Natural killer cell (primary cell): ENCODE data around the gene CDC42EP4. TPM values are rescaled to one million over a fixed set of nuclear protein-coding genes. Genes with fewer than 3 reads are reported as not detected.

Experiments used
- ATAC-seq, 3 donors: fragments of 150-1000 bp in 2 of 3; fragments of 200-7000 bp in 1 of 3; cut with Tn5 transposase; 1 replicate in 1 of 3; 2 replicates in 2 of 3; pipeline ENCODE4 v1.10.0; 2021; ENCODE audit warnings: mild to moderate bottlenecking in 2 of 3, moderate library complexity in 2 of 3
- DNase-seq, 2 donors: peaks; one replicate each; pipeline versions ENCODE4 v3.0.0 to v3.0.0-alpha.2; 2013 to 2021; ENCODE audit warnings: mixed read lengths in 1 of 2
- H3K27ac ChIP-seq: one replicate; pipeline ENCODE4 v1.5.1; 2013; ENCODE audit warnings: mild to moderate bottlenecking, low read length
- H3K27me3 ChIP-seq: one replicate; pipeline ENCODE4 v1.6.1; 2013; ENCODE audit warnings: low read length; ENCODE audit not compliant: control insufficient read depth, insufficient read depth
- H3K36me3 ChIP-seq: one replicate; pipeline ENCODE4 v1.6.1; 2013; ENCODE audit warnings: low read length; ENCODE audit not compliant: control insufficient read depth, insufficient read depth
- H3K4me1 ChIP-seq: one replicate; pipeline ENCODE4 v1.6.1; 2013; ENCODE audit warnings: low read length; ENCODE audit not compliant: control insufficient read depth, insufficient read depth
- H3K4me3 ChIP-seq: one replicate; pipeline ENCODE4 v1.5.1; 2013; ENCODE audit warnings: low read length
- H3K9me3 ChIP-seq: one replicate; pipeline ENCODE4 v1.6.1; 2013; ENCODE audit warnings: low read length; ENCODE audit not compliant: control insufficient read depth, insufficient read depth
- H3K27ac Mint-ChIP-seq, 2 donors: one replicate each; pipeline ENCODE4 v1.8.0; 2022; ENCODE audit warnings: mild to moderate bottlenecking in 2 of 2, mixed read lengths in 2 of 2, moderate library complexity in 1 of 2
- H3K27me3 Mint-ChIP-seq, 2 donors: one replicate each; pipeline ENCODE4 v1.8.0; 2022; ENCODE audit warnings: low read depth in 2 of 2, mixed read lengths in 2 of 2
- H3K36me3 Mint-ChIP-seq: one replicate; pipeline ENCODE4 v1.8.0; 2022; ENCODE audit warnings: mixed read lengths
- H3K4me1 Mint-ChIP-seq, 2 donors: one replicate each; pipeline ENCODE4 v1.8.0; 2022; ENCODE audit warnings: mixed read lengths in 2 of 2
- H3K4me3 Mint-ChIP-seq: one replicate; pipeline ENCODE4 v1.8.0; 2022; ENCODE audit warnings: mild to moderate bottlenecking, moderate library complexity, mixed read lengths
- H3K9me3 Mint-ChIP-seq, 2 donors: one replicate each; pipeline ENCODE4 v1.8.0; 2022; ENCODE audit warnings: mixed read lengths in 2 of 2
- WGBS: methylation state at CpG from one replicate; pipeline ENCODE4 v1.1.7; 2013; ENCODE audit warnings: missing lambda C conversion rate; ENCODE audit not compliant: insufficient coverage; 5-methylcytosine and 5-hydroxymethylcytosine counted together
- intact Hi-C: fragments of 100-400 bp; cut with micrococcal nuclease; formaldehyde crosslinking; loops from one replicate; pipeline ENCODE4 v1.14.2; 2022
- total RNA-seq, 4 donors: library from RNA; stranded (reverse); fragments of 120-200 nt in 1 of 4; gene quantifications; one replicate each; pipeline versions ENCODE4 v1.2.3 to v1.2.4, GENCODE V29; 2013 to 2022
- TF ChIP-seq, protein P1 (sequence below): fragments of 200-600 bp; IDR thresholded peaks from one replicate; pipeline ENCODE4 v1.8.0; 2022; ENCODE audit warnings: antibody characterized with exemption

CDC42EP4 gene
- total RNA-seq, 3 donors from 2014 or later (not counting 1 experiment from before 2014, with no cell fraction given) = 2.5 to 9.6 (median 4.4) TPM

DNA sequence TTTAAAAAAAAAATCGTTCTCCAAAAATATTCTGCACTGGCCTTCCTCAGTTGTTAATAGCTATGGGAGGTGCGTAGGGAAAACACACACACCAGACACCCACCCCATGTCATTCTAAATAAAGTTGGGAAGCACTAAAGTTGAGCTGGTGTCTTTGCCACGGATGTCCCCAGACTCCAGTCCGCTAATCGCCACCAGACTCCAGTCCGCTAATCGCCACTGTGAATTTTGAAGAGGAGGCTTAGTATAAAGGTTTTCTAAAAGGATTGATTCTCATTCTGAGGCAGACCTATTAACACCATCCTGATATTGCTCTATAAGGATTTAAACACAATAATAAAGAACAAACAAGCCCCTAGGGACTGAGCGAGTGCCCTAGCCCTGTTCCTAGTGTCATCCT is 27.4 kb downstream of the CDC42EP4 start:
- H3K9me3 Mint-ChIP-seq = no peaks in the 10 kb centered on the region
- no peaks in the 10 kb centered on the region for H3K27me3 Mint-ChIP-seq
- H3K4me3 Mint-ChIP-seq = no peak overlapping the region

DNA sequence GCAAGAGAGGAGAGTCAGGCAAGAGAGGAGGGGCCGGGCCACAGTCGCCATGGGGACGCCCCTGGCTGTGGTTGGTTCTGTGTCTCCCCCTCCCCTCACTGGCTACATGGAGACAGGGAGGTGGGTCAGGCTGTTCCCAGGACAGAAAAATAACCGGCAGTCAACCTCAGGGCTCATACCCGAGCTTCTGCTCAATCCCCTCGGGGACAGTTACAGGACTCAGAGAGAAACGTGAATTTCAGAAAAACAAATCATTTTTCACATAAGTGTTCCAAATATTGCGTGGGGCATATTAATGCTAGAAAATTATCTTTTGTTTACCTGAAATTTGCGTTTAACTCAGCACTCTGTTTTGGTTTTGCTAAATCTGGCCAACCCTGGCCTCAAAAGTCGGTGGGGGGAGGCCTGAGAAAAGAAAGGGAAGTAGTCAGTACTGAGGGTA is 27.9 kb downstream of the CDC42EP4 start:
- H3K27ac ChIP-seq = no peak overlapping the region
- 68% methylated on average over 9 of the region's 10 CpGs for WGBS
- no peaks in the 10 kb centered on the region for H3K9me3 Mint-ChIP-seq
- no peaks in the 10 kb centered on the region for H3K4me1 ChIP-seq
- no peak overlapping the region for H3K27ac Mint-ChIP-seq
- ATAC-seq (no peak), DNase-seq (no peak)
- H3K4me3 ChIP-seq = no peak overlapping the region
- no peaks in the 10 kb centered on the region for H3K9me3 ChIP-seq
- H3K27me3 ChIP-seq = no peaks in the 10 kb centered on the region
- intact Hi-C loops = no loop called here
- H3K27me3 Mint-ChIP-seq = no peaks in the 10 kb centered on the region
- no peak overlapping the region for H3K4me3 Mint-ChIP-seq
- no peaks in the 10 kb centered on the region for H3K36me3 Mint-ChIP-seq
- H3K36me3 ChIP-seq = no peaks in the 10 kb centered on the region
- TF ChIP-seq, protein P1, sequence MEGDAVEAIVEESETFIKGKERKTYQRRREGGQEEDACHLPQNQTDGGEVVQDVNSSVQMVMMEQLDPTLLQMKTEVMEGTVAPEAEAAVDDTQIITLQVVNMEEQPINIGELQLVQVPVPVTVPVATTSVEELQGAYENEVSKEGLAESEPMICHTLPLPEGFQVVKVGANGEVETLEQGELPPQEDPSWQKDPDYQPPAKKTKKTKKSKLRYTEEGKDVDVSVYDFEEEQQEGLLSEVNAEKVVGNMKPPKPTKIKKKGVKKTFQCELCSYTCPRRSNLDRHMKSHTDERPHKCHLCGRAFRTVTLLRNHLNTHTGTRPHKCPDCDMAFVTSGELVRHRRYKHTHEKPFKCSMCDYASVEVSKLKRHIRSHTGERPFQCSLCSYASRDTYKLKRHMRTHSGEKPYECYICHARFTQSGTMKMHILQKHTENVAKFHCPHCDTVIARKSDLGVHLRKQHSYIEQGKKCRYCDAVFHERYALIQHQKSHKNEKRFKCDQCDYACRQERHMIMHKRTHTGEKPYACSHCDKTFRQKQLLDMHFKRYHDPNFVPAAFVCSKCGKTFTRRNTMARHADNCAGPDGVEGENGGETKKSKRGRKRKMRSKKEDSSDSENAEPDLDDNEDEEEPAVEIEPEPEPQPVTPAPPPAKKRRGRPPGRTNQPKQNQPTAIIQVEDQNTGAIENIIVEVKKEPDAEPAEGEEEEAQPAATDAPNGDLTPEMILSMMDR = no peak
- peaks cover 0 to 4% of the 10 kb centered on the region in 2 donors for H3K4me1 Mint-ChIP-seq

More for the DNA sequence above, 27.4 kb downstream of the CDC42EP4 start:
- no peaks in the 10 kb centered on the region for H3K36me3 Mint-ChIP-seq
- Histone ChIP-seq H3K27ac (no peak overlapping the region), H3K9me3 (no peaks in the 10 kb centered on the region), H3K4me3 (no peak overlapping the region), H3K36me3 (no peaks in the 10 kb centered on the region), H3K27me3 (no peaks in the 10 kb centered on the region), H3K4me1 (no peaks in the 10 kb centered on the region)
- intact Hi-C loops = no loop called here
- H3K4me1 Mint-ChIP-seq = peaks cover 0 to 5% of the 10 kb centered on the region in 2 donors
- 88% methylated on average over 2 of the region's 8 CpGs for WGBS
- ATAC-seq = no peak
- TF ChIP-seq, protein P1 = no peak
- no peak for DNase-seq
- H3K27ac Mint-ChIP-seq = no peak overlapping the region

DNA sequence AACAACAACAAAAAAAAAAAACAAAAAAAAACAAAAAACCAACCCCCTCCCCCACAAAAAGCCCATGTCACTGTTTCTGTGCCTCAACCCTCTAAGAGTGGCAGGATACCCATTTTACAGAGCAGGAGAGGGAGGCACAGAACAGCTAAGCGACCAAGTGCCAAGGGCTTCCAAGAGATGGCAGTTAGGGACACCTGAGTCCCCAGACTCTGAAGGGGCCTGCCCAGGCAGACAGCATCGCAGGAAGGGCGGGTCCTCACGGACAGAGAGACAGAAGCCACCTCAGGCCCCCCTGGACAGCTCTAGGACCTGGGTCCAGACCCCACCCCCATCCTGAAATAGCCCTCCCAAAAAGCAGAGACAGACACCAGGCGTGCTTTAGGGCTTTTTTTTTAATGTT is 28.6 kb downstream of the CDC42EP4 start:
- Histone ChIP-seq H3K27ac (no peak overlapping the region), H3K9me3 (no peaks in the 10 kb centered on the region), H3K4me1 (no peaks in the 10 kb centered on the region), H3K36me3 (no peaks in the 10 kb centered on the region), H3K27me3 (no peaks in the 10 kb centered on the region), H3K4me3 (no peak overlapping the region)
- no peak for ATAC-seq
- TF ChIP-seq, protein P1 = no peak
- DNase-seq = no peak
- no peak overlapping the region for H3K4me3 Mint-ChIP-seq
- H3K27me3 Mint-ChIP-seq = no peaks in the 10 kb centered on the region
- no peaks in the 10 kb centered on the region for H3K36me3 Mint-ChIP-seq
- H3K27ac Mint-ChIP-seq = no peak overlapping the region
- 87% methylated on average over 5 of the region's 5 CpGs for WGBS
- no peaks in the 10 kb centered on the region for H3K4me1 Mint-ChIP-seq
- intact Hi-C loops = no loop called here
- H3K9me3 Mint-ChIP-seq = no peaks in the 10 kb centered on the region

DNA sequence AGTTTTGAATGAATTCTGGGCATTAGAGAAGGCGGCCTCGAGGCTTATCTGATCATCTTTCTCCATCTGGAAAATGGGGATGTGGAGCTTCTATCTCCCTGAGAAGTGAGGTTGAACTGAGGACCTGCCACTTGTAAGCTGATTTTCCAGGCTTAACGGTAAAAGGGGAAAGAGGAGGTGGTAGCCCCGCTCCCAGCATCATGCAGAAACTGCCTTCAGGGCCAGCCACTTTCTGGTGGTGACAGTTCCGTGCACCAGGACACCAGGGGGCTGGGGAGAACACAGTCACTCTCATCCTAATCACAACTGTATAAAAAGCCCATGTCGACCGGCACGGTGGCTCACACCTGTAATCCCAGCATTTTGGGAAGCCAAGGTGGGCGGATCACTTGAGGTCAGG is 29.2 kb downstream of the CDC42EP4 start:
- no peaks in the 10 kb centered on the region for H3K9me3 ChIP-seq
- H3K4me1 Mint-ChIP-seq = no peaks in the 10 kb centered on the region
- no peaks in the 10 kb centered on the region for H3K4me1 ChIP-seq
- no peaks in the 10 kb centered on the region for H3K27me3 Mint-ChIP-seq
- H3K4me3 ChIP-seq = no peak overlapping the region
- H3K9me3 Mint-ChIP-seq = no peaks in the 10 kb centered on the region
- no peaks in the 10 kb centered on the region for H3K36me3 ChIP-seq
- no peak overlapping the region for H3K27ac Mint-ChIP-seq
- intact Hi-C loops = no loop called here
- no peak overlapping the region for H3K4me3 Mint-ChIP-seq
- TF ChIP-seq, protein P1 = no peak
- H3K27me3 ChIP-seq = no peaks in the 10 kb centered on the region
- H3K36me3 Mint-ChIP-seq = no peaks in the 10 kb centered on the region
- ATAC-seq (no peak), DNase-seq (no peak)
- no peak overlapping the region for H3K27ac ChIP-seq
- 94% methylated on average over 9 of the region's 9 CpGs for WGBS
